Measurements from ENCODE around the gene HECW1. TPM values are rescaled to one million over a fixed set of nuclear protein-coding genes. Genes with fewer than 3 reads are reported as not detected.

The HECW1 gene
- total and polyA plus RNA-seq, 2 of the 8 experiments (the other 6 are each of a cell fraction or from before 2014, with no cell fraction given), result 2.9 to 12.7 TPM

DNA sequence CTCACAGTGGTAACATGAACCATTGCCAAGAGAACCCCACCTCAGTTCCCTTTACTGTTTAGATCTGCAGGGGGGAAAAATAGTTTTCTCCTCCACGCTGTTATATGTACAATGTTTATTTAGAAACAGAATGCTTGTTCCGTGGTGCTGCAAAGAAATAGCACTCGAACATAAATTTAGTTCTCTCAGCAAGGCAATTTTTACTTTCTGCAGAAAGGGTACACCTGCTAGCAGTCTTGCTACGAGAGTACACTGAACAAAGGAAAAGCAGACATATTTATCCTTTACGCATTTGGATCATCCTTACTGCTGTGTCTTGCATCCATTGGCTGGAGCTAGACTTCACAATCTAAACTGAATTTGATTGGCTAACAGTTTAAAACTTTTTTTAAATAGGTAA is 178.5 kb downstream of the HECW1 start (continued):
- TF ChIP-seq NANOG (IDR thresholded peaks at IDR 0.05; ENCODE audit: insufficient read depth, low read depth, low read length, poor library complexity, severe bottlenecking) (no peak), CEBPB (IDR thresholded peaks at IDR 0.05; ENCODE audit: low read depth, low read length) (no peak), FOSL1 (IDR thresholded peaks at IDR 0.05; ENCODE audit: insufficient read depth, low read depth, low read length) (no peak), SP2 (IDR thresholded peaks at IDR 0.05; ENCODE audit: low read length) (no peak), EZH2 (IDR thresholded peaks at IDR 0.05; ENCODE audit: low read depth, low read length, severe bottlenecking) (no peak), CHD1 (IDR thresholded peaks at IDR 0.05; ENCODE audit: low read depth, low read length) (no peak)

All from H1 (cell line).